CD4-positive, CD25-positive, alpha-beta regulatory T cell (primary cell): ENCODE data around the gene COPE. TPM values are rescaled to one million over a fixed set of nuclear protein-coding genes. Genes with fewer than 3 reads are reported as not detected.

Source experiments
- ATAC-seq, 2 donors: fragments of 150-1000 bp; cut with Tn5 transposase; one replicate each; pipeline ENCODE4 v1.10.0; 2021; ENCODE audit warnings: low read depth in 2 of 2, moderate number of reproducible peaks in 2 of 2, moderate library complexity in 1 of 2
- DNase-seq, 3 donors: peaks; one replicate each; pipeline versions ENCODE4 v3.0.0 to v3.0.0-alpha.2; 2012 to 2022; ENCODE audit warnings: mixed read lengths in 1 of 3
- H3K27ac ChIP-seq: one replicate; pipeline ENCODE4 v1.7.0; 2013; ENCODE audit warnings: mild to moderate bottlenecking, low read length; ENCODE audit not compliant: insufficient read depth, poor library complexity, severe bottlenecking
- H3K27me3 ChIP-seq: one replicate; pipeline ENCODE4 v1.7.0; 2013; ENCODE audit warnings: low read length; ENCODE audit not compliant: control insufficient read depth, insufficient read depth
- H3K36me3 ChIP-seq: one replicate; pipeline ENCODE4 v1.7.0; 2013; ENCODE audit warnings: mild to moderate bottlenecking, low read length, moderate library complexity; ENCODE audit not compliant: control insufficient read depth, insufficient read depth
- H3K4me1 ChIP-seq: 2 replicates; pipeline ENCODE4 v1.7.0; 2013; ENCODE audit warnings: mild to moderate bottlenecking, low read length; ENCODE audit not compliant: insufficient read depth, control insufficient read depth, poor library complexity, severe bottlenecking
- H3K4me3 ChIP-seq: one replicate; pipeline ENCODE4 v1.7.0; 2013; ENCODE audit warnings: low read depth, mild to moderate bottlenecking, low read length, moderate library complexity
- H3K9me3 ChIP-seq, 2 experiments: 1 replicate in 1 of 2; 2 replicates in 1 of 2; pipeline ENCODE4 v1.7.0; 2013; ENCODE audit warnings: low read length in 2 of 2, mild to moderate bottlenecking in 1 of 2, moderate library complexity in 1 of 2; ENCODE audit not compliant: control insufficient read depth in 2 of 2
- H3K27ac Mint-ChIP-seq, 3 donors: one replicate each; pipeline ENCODE4 v1.8.0; 2020 to 2022; ENCODE audit warnings: mild to moderate bottlenecking in 3 of 3, mixed read lengths in 3 of 3, moderate library complexity in 2 of 3
- H3K27me3 Mint-ChIP-seq: one replicate; pipeline ENCODE4 v1.8.0; 2022; ENCODE audit warnings: mild to moderate bottlenecking, mixed read lengths
- H3K36me3 Mint-ChIP-seq: one replicate; pipeline ENCODE4 v1.8.0; 2020; ENCODE audit warnings: mixed read lengths
- H3K4me1 Mint-ChIP-seq, 4 donors: one replicate each; pipeline ENCODE4 v1.8.0; 2020 to 2022; ENCODE audit warnings: mixed read lengths in 4 of 4, mild to moderate bottlenecking in 1 of 4
- H3K4me3 Mint-ChIP-seq, 4 donors: one replicate each; pipeline ENCODE4 v1.8.0; 2020 to 2022; ENCODE audit warnings: mild to moderate bottlenecking in 4 of 4, mixed read lengths in 4 of 4, moderate library complexity in 3 of 4
- H3K9me3 Mint-ChIP-seq, 7 donors: one replicate each; pipeline ENCODE4 v1.8.0; 2020 to 2022; ENCODE audit warnings: mixed read lengths in 7 of 7, mild to moderate bottlenecking in 3 of 7, moderate library complexity in 2 of 7
- polyA plus RNA-seq, 4 donors: library from polyadenylated mRNA; unstranded; fragments of 300-500 nt; fragmentation: Illumina TruSeq; gene quantifications; one replicate each; pipeline ENCODE4 v1.2.3, GENCODE V29; 2021
- total RNA-seq: library from RNA; stranded (reverse); gene quantifications from one replicate; pipeline ENCODE4 v1.2.3, GENCODE V29; 2022

The COPE gene
- total and polyA plus RNA-seq, 5 donors from 2014 or later = 165 to 314 (median 253) TPM

DNA sequence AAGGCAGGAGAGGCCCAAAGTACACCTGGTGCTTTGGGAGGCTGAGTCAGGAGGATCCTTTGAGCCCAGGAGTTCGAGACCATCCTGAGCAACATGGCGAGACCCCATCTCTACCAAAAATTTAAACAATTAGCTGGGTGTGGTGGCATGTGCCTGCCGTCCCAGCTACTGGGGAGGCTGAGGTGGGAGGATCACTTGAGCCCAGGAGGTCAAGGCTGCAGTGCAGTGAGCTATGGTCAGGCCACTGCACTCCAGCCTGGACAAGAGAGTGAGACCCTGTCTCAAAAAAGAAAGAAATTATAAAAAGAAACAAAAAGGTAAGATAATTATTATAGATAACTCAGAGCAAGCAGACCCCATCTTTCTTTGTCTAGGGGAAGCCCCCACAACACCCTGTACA lies 20.0 kb upstream of the COPE start:
- no peak overlapping the region for H3K4me3 ChIP-seq
- peaks cover 11% of the 10 kb centered on the region for H3K4me1 ChIP-seq
- no peak for ATAC-seq
- Mint-ChIP-seq H3K4me3 (peak overlapping the region; percentile 70 to 77 (median 74)), H3K4me1 (peaks cover 0 to 18% (median 5%) of the 10 kb centered on the region in 4 donors), H3K27ac (no peak overlapping the region), H3K9me3 (peaks cover 0 to 1% (median 0%) of the 10 kb centered on the region in 7 donors), H3K36me3 (no peaks in the 10 kb centered on the region), H3K27me3 (peaks cover 71% of the 10 kb centered on the region)
- no peaks in the 10 kb centered on the region for H3K27me3 ChIP-seq
- no peaks in the 10 kb centered on the region for H3K9me3 ChIP-seq
- H3K36me3 ChIP-seq = no peaks in the 10 kb centered on the region
- no peak overlapping the region for H3K27ac ChIP-seq
- DNase-seq = no peak

DNA sequence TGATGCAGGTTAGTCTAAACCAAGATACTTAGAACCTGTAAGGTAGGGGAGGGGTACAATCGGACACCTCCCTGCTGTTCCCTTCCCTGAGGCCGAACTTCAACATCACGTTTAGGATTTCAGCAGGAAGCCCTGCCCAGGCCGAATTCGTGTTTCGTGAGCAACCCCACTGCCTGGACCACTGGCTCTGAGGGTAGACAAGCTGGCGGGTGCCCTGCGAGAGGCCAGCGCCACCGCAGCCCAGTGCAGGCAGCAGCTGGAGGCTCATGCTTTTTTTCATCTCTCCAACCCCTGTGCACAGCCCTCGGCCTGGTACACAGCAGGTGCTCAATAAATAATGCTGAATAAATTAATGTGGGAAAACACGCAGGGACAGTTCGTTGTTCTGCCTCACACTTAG lies 14.1 kb upstream of the COPE start:
- Histone ChIP-seq H3K36me3 (peaks cover 2% of the 10 kb centered on the region), H3K27me3 (no peaks in the 10 kb centered on the region), H3K4me1 (peaks cover 10% of the 10 kb centered on the region), H3K9me3 (no peaks in the 10 kb centered on the region), H3K4me3 (no peak overlapping the region), H3K27ac (no peak overlapping the region)
- Mint-ChIP-seq H3K9me3 (no peaks in the 10 kb centered on the region), H3K4me3 (peak overlapping the region in 2 of 4 donors; percentile 29 to 65), H3K27ac (peak overlapping the region in 1 of 3 donors; percentile 68), H3K36me3 (no peaks in the 10 kb centered on the region), H3K4me1 (peaks cover 0 to 6% (median 0%) of the 10 kb centered on the region in 4 donors), H3K27me3 (peaks cover 36% of the 10 kb centered on the region)
- ATAC-seq (no peak), DNase-seq (no peak)

DNA sequence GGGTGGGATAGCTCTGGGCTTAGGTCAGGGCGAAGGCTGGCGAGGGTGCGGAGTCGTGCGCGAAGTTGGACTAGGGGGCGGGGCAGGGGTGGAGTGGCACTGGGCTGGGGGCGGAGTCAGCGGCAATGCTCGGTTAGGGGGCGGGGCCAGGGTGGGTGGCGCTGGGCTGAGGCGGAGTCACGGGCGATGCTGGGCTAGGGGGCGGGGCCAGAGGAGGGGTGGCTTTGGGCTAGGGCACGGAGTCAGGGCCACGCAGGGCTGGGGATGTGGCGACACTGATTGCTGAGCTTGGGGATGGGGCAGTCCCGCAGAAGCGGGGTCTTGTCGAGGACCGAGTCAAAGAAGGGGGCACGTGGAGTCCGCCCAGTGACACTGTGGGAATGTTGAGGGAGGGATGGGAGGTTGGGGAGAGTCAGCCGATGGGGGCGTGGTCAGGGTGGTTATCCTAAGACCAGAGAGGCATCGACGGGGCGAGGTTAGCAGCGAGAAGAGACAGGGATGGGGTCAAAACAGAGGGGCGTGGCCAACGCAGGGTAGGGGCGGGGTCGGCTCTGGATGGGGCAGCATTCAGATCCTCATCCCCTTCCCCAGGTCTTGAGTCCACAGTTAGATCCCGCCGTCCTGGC lies 13.1 kb upstream of the COPE start:
- no peaks in the 10 kb centered on the region for H3K27me3 ChIP-seq
- H3K9me3 Mint-ChIP-seq = no peaks in the 10 kb centered on the region
- peak; percentile 67 to 77 (median 74) for DNase-seq
- H3K36me3 ChIP-seq = peaks cover 11% of the 10 kb centered on the region
- peaks cover 10% of the 10 kb centered on the region for H3K4me1 ChIP-seq
- peaks cover 26% of the 10 kb centered on the region for H3K27me3 Mint-ChIP-seq
- no peaks in the 10 kb centered on the region for H3K36me3 Mint-ChIP-seq
- no peaks in the 10 kb centered on the region for H3K9me3 ChIP-seq
- peaks cover 0 to 6% (median 0%) of the 10 kb centered on the region in 4 donors for H3K4me1 Mint-ChIP-seq
- peak overlapping the region in 2 of 3 donors; percentile 42 to 69 for H3K27ac Mint-ChIP-seq
- H3K4me3 Mint-ChIP-seq = peak overlapping the region in 3 of 4 donors; percentile 66 to 87 (median 82)
- ATAC-seq = peak; percentile 87 to 89
- no peak overlapping the region for H3K4me3 ChIP-seq
- H3K27ac ChIP-seq = no peak overlapping the region

DNA sequence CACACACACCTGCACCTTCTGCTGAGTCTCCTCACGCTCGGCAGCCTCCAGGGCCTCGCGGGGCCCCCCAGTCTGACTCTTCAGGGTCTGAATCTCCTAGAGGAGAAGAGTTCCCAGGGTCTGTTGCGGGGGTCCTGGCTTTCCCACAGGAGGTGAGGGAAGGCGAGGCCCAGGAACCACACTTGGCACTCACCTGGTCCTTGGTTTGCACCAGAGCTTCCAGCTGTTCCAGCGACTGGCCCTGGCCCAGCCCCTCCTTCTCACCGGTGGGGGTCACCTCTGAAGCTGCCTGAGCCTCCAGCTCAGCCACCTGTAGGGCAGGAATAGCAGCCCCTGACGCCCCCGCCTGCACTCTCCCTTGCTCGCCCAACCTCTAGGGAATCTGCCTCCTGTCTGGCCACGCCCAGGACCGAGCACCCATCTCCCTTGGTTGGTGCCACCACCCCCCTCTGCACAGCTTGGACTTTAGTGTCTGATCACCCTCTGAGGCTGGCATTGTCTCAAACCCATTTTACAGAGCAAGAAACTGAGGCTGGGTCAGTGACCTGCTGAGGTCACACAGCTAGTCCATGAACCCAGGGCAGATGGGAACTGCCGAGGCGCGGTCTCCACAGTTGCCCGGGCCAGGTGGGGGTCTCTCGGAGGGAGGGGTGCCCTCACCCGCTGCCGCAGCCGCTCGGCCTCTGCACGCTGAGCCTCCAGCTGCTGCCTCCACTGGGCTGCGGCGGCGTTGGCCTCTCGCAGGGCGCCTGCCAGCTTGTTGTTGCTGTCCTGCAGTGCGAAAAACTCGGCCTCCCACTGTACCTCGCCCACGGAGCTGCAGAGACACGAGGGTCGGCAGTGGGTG lies 12.4 kb upstream of the COPE start:
- no peak overlapping the region for H3K4me3 ChIP-seq
- H3K27ac ChIP-seq = no peak overlapping the region
- ATAC-seq (no peak), DNase-seq (no peak)
- Mint-ChIP-seq H3K27me3 (peaks cover 18% of the 10 kb centered on the region), H3K4me1 (peaks cover 0 to 6% (median 0%) of the 10 kb centered on the region in 4 donors), H3K36me3 (no peaks in the 10 kb centered on the region), H3K4me3 (peak overlapping the region in 1 of 4 donors; percentile 38), H3K9me3 (no peaks in the 10 kb centered on the region), H3K27ac (no peak overlapping the region)
- H3K9me3 ChIP-seq = no peaks in the 10 kb centered on the region
- peaks cover 15% of the 10 kb centered on the region for H3K36me3 ChIP-seq
- H3K4me1 ChIP-seq = peaks cover 10% of the 10 kb centered on the region
- no peaks in the 10 kb centered on the region for H3K27me3 ChIP-seq

GRCh38 chr19:18929311-18929710 lies 10.1 kb upstream of the COPE start:
- no peak for ATAC-seq
- peaks cover 34% of the 10 kb centered on the region for H3K36me3 ChIP-seq
- peaks cover 0 to 8% (median 0%) of the 10 kb centered on the region in 4 donors for H3K4me1 Mint-ChIP-seq

GRCh38 chr19:18928018-18928805 lies 9.0 kb upstream of the COPE start:
- Histone ChIP-seq H3K27me3 (no peaks in the 10 kb centered on the region), H3K4me1 (peaks cover 10% of the 10 kb centered on the region), H3K36me3 (peaks cover 41% of the 10 kb centered on the region), H3K4me3 (no peak overlapping the region), H3K9me3 (no peaks in the 10 kb centered on the region), H3K27ac (no peak overlapping the region)
- Mint-ChIP-seq H3K27ac (no peak overlapping the region), H3K9me3 (no peaks in the 10 kb centered on the region), H3K27me3 (peaks cover 1% of the 10 kb centered on the region), H3K4me3 (no peak overlapping the region), H3K4me1 (peaks cover 0 to 9% (median 0%) of the 10 kb centered on the region in 4 donors), H3K36me3 (peaks cover 10% of the 10 kb centered on the region)
- DNase-seq (no peak), ATAC-seq (no peak)

More at GRCh38 chr19:18929311-18929710, 10.1 kb upstream of the COPE start:
- H3K27me3 ChIP-seq = no peaks in the 10 kb centered on the region
- H3K4me3 ChIP-seq = no peak overlapping the region
- peaks cover 10% of the 10 kb centered on the region for H3K4me1 ChIP-seq
- H3K9me3 ChIP-seq = no peaks in the 10 kb centered on the region
- Mint-ChIP-seq H3K4me3 (no peak overlapping the region), H3K36me3 (peaks cover 10% of the 10 kb centered on the region), H3K27ac (no peak overlapping the region), H3K9me3 (no peaks in the 10 kb centered on the region), H3K27me3 (peaks cover 12% of the 10 kb centered on the region)
- DNase-seq = no peak
- H3K27ac ChIP-seq = no peak overlapping the region

GRCh38 chr19:18924684-18925213 lies 5.6 kb upstream of the COPE start:
- no peaks in the 10 kb centered on the region for H3K9me3 ChIP-seq
- H3K27ac ChIP-seq = no peak overlapping the region
- Mint-ChIP-seq H3K9me3 (no peaks in the 10 kb centered on the region), H3K36me3 (peaks cover 16% of the 10 kb centered on the region), H3K27ac (peak overlapping the region in 1 of 3 donors; percentile 69), H3K4me3 (peak overlapping the region in 1 of 4 donors; percentile 89), H3K4me1 (peaks cover 0 to 17% (median 3%) of the 10 kb centered on the region in 4 donors), H3K27me3 (no peaks in the 10 kb centered on the region)
- H3K27me3 ChIP-seq = no peaks in the 10 kb centered on the region
- H3K36me3 ChIP-seq = peaks cover 55% of the 10 kb centered on the region
- no peak overlapping the region for H3K4me3 ChIP-seq
- ATAC-seq = no peak
- DNase-seq = no peak
- peaks cover 9% of the 10 kb centered on the region for H3K4me1 ChIP-seq
